ENCODE data around the gene NRBF2. TPM values are rescaled to one million over a fixed set of nuclear protein-coding genes. Genes with fewer than 3 reads are reported as not detected.

NRBF2 gene
- total and polyA plus RNA-seq, 9 of the 15 experiments (the other 6 are each of a cell fraction or from before 2014, with no cell fraction given): 20.8 to 52.1 (median 30.5) TPM

GRCh38 chr10:63175534-63175933 is 42.4 kb downstream of the NRBF2 start (continued):
- no peak for TF ChIP-seq AFF4 (CRISPR knock-in tag; IDR thresholded peaks at IDR 0.05)

DNA sequence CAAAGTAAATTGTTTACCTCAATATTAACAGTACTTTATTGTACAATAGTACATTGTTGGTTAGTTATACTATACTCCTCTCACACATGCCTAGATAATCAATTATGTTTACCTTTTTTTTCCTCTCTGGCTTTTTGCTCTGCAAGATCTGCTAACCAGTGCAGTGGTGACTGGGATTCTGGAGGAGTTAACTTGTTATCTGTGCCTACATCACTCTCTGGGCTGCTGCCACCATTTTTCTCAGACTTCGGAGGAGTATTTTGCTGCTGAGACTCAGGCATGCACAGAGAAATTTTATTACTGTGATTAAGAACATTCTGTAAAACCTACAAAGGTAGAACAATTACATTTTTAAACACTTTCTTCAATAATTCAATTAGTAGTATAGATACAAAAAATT is 59.7 kb downstream of the NRBF2 start:
- no peaks in the 10 kb centered on the region for H3K4me1 ChIP-seq (replicated peaks in 1 of 2; ENCODE audit: control insufficient read depth in 2 of 2, insufficient read depth in 2 of 2, low read length in 2 of 2)
- H3K4me2 ChIP-seq (ENCODE audit: insufficient read depth, low read length): no peak overlapping the region
- H4K20me1 ChIP-seq (replicated peaks; ENCODE audit: control insufficient read depth, insufficient read depth, low read length): no peaks in the 10 kb centered on the region
- no peak overlapping the region for H3K9ac ChIP-seq (ENCODE audit: insufficient read depth in 1 of 2, low read depth in 2 of 2, low read length in 2 of 2)
- peak in 2 of 4 experiments; percentile 9 to 11 for DNase-seq (ENCODE audit: extremely low read depth in 1 of 4, low spot score in 3 of 4)
- in situ Hi-C loops (cut with MboI): no loop called here
- no peaks in the 10 kb centered on the region for H3K27me3 ChIP-seq (ENCODE audit: control insufficient read depth in 2 of 2, insufficient read depth in 2 of 2, low read length in 2 of 2)
- no peaks in the 10 kb centered on the region for H3K9me3 ChIP-seq (replicated peaks; ENCODE audit: control insufficient read depth, insufficient read depth, low read depth, low read length)
- H3K9me1 ChIP-seq (ENCODE audit: control insufficient read depth, insufficient read depth, low read length): no peaks in the 10 kb centered on the region
- H3K36me3 ChIP-seq (ENCODE audit: control insufficient read depth, insufficient read depth, low read length): peaks cover 66% of the 10 kb centered on the region
- peak; percentile 58 for ATAC-seq
- intact Hi-C loops (cut with micrococcal nuclease): no loop called here
- peak; percentile 94 for TF ChIP-seq HMBOX1 (IDR thresholded peaks at IDR 0.05)
- TF ChIP-seq IFI16 (CRISPR knock-in tag; IDR thresholded peaks at IDR 0.05): no peak
- H3K27ac ChIP-seq (ENCODE audit: extremely low read depth, low read depth, low read length): no peak overlapping the region
- H2AFZ ChIP-seq (ENCODE audit: low read depth, low read length): no peak overlapping the region
- CTCF ChIA-PET (ENCODE audit: low intra/inter-chr PET ratio): no interaction called here
- no peak for FAIRE-seq
- 38% methylated on average over 1 of the region's 1 CpG for WGBS (ENCODE audit: insufficient coverage, low coverage, missing lambda C conversion rate)
- H3K79me2 ChIP-seq (ENCODE audit: control insufficient read depth, insufficient read depth, low read length): no peaks in the 10 kb centered on the region
- no TSS peak for BruUV-seq (replicated peaks)
- no peak overlapping the region for H3K4me3 ChIP-seq
- POLR2A ChIA-PET: no interaction called here
